Neuronal stem cell (in vitro differentiated cells): ENCODE data around the gene STRA8.

Source experiments
- DNase-seq: peaks from one replicate; pipeline ENCODE4 v3.0.0-alpha.2; 2013; ENCODE audit warnings: low spot score
- H2AFZ ChIP-seq: one replicate; pipeline ENCODE4 v1.6.1; 2013; ENCODE audit warnings: mild to moderate bottlenecking, low read length, inconsistent platforms
- H2AK5ac ChIP-seq: 2 replicates; pipeline ENCODE4 v1.6.1; 2013; ENCODE audit warnings: low read depth, mild to moderate bottlenecking, inconsistent platforms, low read length, moderate library complexity, mixed read lengths
- H2BK120ac ChIP-seq: 2 replicates; pipeline ENCODE4 v1.6.1; 2013; ENCODE audit warnings: low read depth, mild to moderate bottlenecking, inconsistent platforms, low read length, moderate library complexity, mixed read lengths
- H2BK12ac ChIP-seq: one replicate; pipeline ENCODE4 v1.6.1; 2013; ENCODE audit warnings: low read length, inconsistent platforms
- H2BK15ac ChIP-seq: 2 replicates; pipeline ENCODE4 v1.6.1; 2013; ENCODE audit warnings: mild to moderate bottlenecking, low read length, inconsistent platforms, mixed read lengths
- H2BK5ac ChIP-seq: one replicate; pipeline ENCODE4 v1.6.1; 2013; ENCODE audit warnings: inconsistent platforms, mild to moderate bottlenecking, low read length, moderate library complexity
- H3K14ac ChIP-seq: one replicate; pipeline ENCODE4 v1.6.1; 2013; ENCODE audit warnings: low read length, inconsistent platforms
- H3K18ac ChIP-seq: 2 replicates; pipeline ENCODE4 v1.6.1; 2013; ENCODE audit warnings: low read length, inconsistent platforms
- H3K23ac ChIP-seq: 2 replicates; pipeline ENCODE4 v1.6.1; 2013; ENCODE audit warnings: low read depth, mild to moderate bottlenecking, mixed read lengths, low read length, inconsistent platforms; ENCODE audit not compliant: poor library complexity
- H3K27ac ChIP-seq: replicated peaks from 3 replicates; pipeline ENCODE4 v1.5.1; 2013; ENCODE audit warnings: low read length, inconsistent platforms
- H3K27me3 ChIP-seq, 3 experiments: 2 replicates each; pipeline ENCODE4 v1.6.1; 2013; ENCODE audit warnings: low read length in 3 of 3, mild to moderate bottlenecking in 2 of 3, inconsistent platforms in 1 of 3, low read depth in 1 of 3, mixed read lengths in 1 of 3, moderate library complexity in 1 of 3; ENCODE audit not compliant: control insufficient read depth in 3 of 3, insufficient read depth in 3 of 3
- H3K36me3 ChIP-seq, 2 donors: replicated peaks in 1 of 2; 2 replicates each; pipeline ENCODE4 v1.6.1; 2013; ENCODE audit warnings: low read length in 2 of 2; ENCODE audit not compliant: control insufficient read depth in 2 of 2, insufficient read depth in 2 of 2
- H3K4ac ChIP-seq: 2 replicates; pipeline ENCODE4 v1.6.1; 2013; ENCODE audit warnings: inconsistent platforms, mild to moderate bottlenecking, low read length, moderate library complexity
- H3K4me1 ChIP-seq, 2 donors: 1 replicate in 1 of 2; 2 replicates in 1 of 2; pipeline ENCODE4 v1.6.1; 2013; ENCODE audit warnings: low read length in 2 of 2, low read depth in 1 of 2; ENCODE audit not compliant: control insufficient read depth in 2 of 2, insufficient read depth in 1 of 2
- H3K4me2 ChIP-seq: one replicate; pipeline ENCODE4 v1.6.1; 2013; ENCODE audit warnings: mild to moderate bottlenecking, low read length, inconsistent platforms; ENCODE audit not compliant: insufficient read depth, poor library complexity, severe bottlenecking
- H3K4me3 ChIP-seq, 2 donors: 2 replicates each; pipeline ENCODE4 v1.5.1; 2013; ENCODE audit warnings: low read length in 2 of 2, mild to moderate bottlenecking in 2 of 2, inconsistent platforms in 1 of 2, moderate library complexity in 1 of 2
- H3K79me1 ChIP-seq: one replicate; pipeline ENCODE4 v1.6.1; 2013; ENCODE audit warnings: low read depth, mild to moderate bottlenecking, inconsistent platforms, low read length, moderate library complexity
- H3K9ac ChIP-seq: one replicate; pipeline ENCODE4 v1.6.1; 2013; ENCODE audit warnings: mild to moderate bottlenecking, low read depth, low read length, inconsistent platforms; ENCODE audit not compliant: poor library complexity
- H3K9me3 ChIP-seq, 2 donors: replicated peaks in 1 of 2; 2 replicates each; pipeline versions ENCODE3 to v1.6.1; 2013; ENCODE audit warnings: low read length in 2 of 2, mild to moderate bottlenecking in 2 of 2, inconsistent platforms in 1 of 2, low read depth in 1 of 2, mixed read lengths in 1 of 2, moderate library complexity in 1 of 2; ENCODE audit not compliant: control insufficient read depth in 2 of 2, insufficient read depth in 1 of 2
- H4K8ac ChIP-seq: one replicate; pipeline ENCODE4 v1.6.1; 2013; ENCODE audit warnings: low read depth, mild to moderate bottlenecking, inconsistent platforms, low read length, moderate library complexity
- H4K91ac ChIP-seq: one replicate; pipeline ENCODE4 v1.6.1; 2013; ENCODE audit warnings: low read length, low read depth, mild to moderate bottlenecking, inconsistent platforms; ENCODE audit not compliant: poor library complexity
- WGBS, 2 donors: extraction: QIAGEN DNeasy Blood & Tissue Kit; methylation state at CpG; one replicate each; pipeline ENCODE4 v1.1.7; 2013; ENCODE audit warnings: missing lambda C conversion rate in 2 of 2, mixed read lengths in 1 of 2; ENCODE audit not compliant: insufficient read length in 2 of 2, insufficient replicate concordance in 1 of 2; ENCODE audit errors: extremely low coverage in 2 of 2; 5-methylcytosine and 5-hydroxymethylcytosine counted together

Gene STRA8

GRCh38 chr7:135253851-135254771 lies 20.5 kb downstream of the STRA8 start:
- H2BK120ac ChIP-seq: no peak overlapping the region
- no peak overlapping the region for H3K4me3 ChIP-seq
- DNase-seq: no peak
- H3K27me3 ChIP-seq: peaks cover 0 to 5% (median 0%) of the 10 kb centered on the region in 3 experiments
- H4K8ac ChIP-seq: no peak overlapping the region
- H3K4ac ChIP-seq: no peak overlapping the region
- no peak overlapping the region for H3K14ac ChIP-seq
- H2AFZ ChIP-seq: peak overlapping the region; percentile 67
- no peak overlapping the region for H2AK5ac ChIP-seq
- no peak overlapping the region for H3K4me2 ChIP-seq
- peaks cover 0 to 2% of the 10 kb centered on the region in 2 donors for H3K4me1 ChIP-seq
- no peak overlapping the region for H3K23ac ChIP-seq
- H3K9ac ChIP-seq: no peak overlapping the region
- WGBS, 2 donors: no CpG with 5 or more reads among the region's 9 CpGs
- H2BK12ac ChIP-seq: no peak overlapping the region
- no peaks in the 10 kb centered on the region for H3K36me3 ChIP-seq
- no peak overlapping the region for H3K18ac ChIP-seq
- H2BK5ac ChIP-seq: no peak overlapping the region
- no peak overlapping the region for H2BK15ac ChIP-seq
- H3K9me3 ChIP-seq: no peaks in the 10 kb centered on the region
- H3K79me1 ChIP-seq: no peaks in the 10 kb centered on the region
- H4K91ac ChIP-seq: no peak overlapping the region
- H3K27ac ChIP-seq: no peak overlapping the region

GRCh38 chr7:135257790-135258189 lies 24.2 kb downstream of the STRA8 start:
- Histone ChIP-seq H3K4me1 (peaks cover 0 to 4% of the 10 kb centered on the region in 2 donors), H3K9me3 (no peaks in the 10 kb centered on the region), H3K4ac (no peak overlapping the region), H4K91ac (no peak overlapping the region), H3K36me3 (no peaks in the 10 kb centered on the region), H3K27ac (no peak overlapping the region), H3K79me1 (no peaks in the 10 kb centered on the region), H3K4me3 (no peak overlapping the region), H3K27me3 (peaks cover 0 to 5% (median 0%) of the 10 kb centered on the region in 3 experiments), H2BK120ac (no peak overlapping the region), H2BK5ac (no peak overlapping the region), H2BK15ac (no peak overlapping the region), H3K4me2 (no peak overlapping the region), H2BK12ac (no peak overlapping the region), H2AK5ac (no peak overlapping the region), H3K18ac (no peak overlapping the region), H3K9ac (no peak overlapping the region), H2AFZ (no peak overlapping the region), H3K14ac (no peak overlapping the region), H4K8ac (no peak overlapping the region), H3K23ac (no peak overlapping the region)
- no peak for DNase-seq
- no CpG with 5 or more reads among the region's 4 CpGs for WGBS, 2 donors

GRCh38 chr7:135258585-135258984 lies 24.9 kb downstream of the STRA8 start:
- H3K9me3 ChIP-seq: peaks cover 0 to 1% of the 10 kb centered on the region in 2 donors

GRCh38 chr7:135259702-135260101 lies 26.1 kb downstream of the STRA8 start:
- Histone ChIP-seq H3K9me3 (peaks cover 0 to 1% of the 10 kb centered on the region in 2 donors), H3K79me1 (no peaks in the 10 kb centered on the region), H3K27me3 (peaks cover 0 to 5% (median 0%) of the 10 kb centered on the region in 3 experiments), H2AFZ (no peak overlapping the region), H4K91ac (no peak overlapping the region), H3K4me3 (no peak overlapping the region), H3K23ac (peak overlapping the region; percentile 8), H3K4ac (no peak overlapping the region), H3K14ac (no peak overlapping the region), H3K4me1 (peaks cover 0 to 4% of the 10 kb centered on the region in 2 donors), H3K27ac (no peak overlapping the region), H2BK5ac (no peak overlapping the region), H3K18ac (peak overlapping the region; percentile 62), H3K4me2 (no peak overlapping the region), H2BK12ac (no peak overlapping the region), H2AK5ac (no peak overlapping the region), H2BK15ac (peak overlapping the region; percentile 64), H3K36me3 (no peaks in the 10 kb centered on the region), H2BK120ac (no peak overlapping the region), H3K9ac (no peak overlapping the region), H4K8ac (no peak overlapping the region)
- no peak for DNase-seq
- no CpG with 5 or more reads among the region's 6 CpGs for WGBS, 2 donors

More at GRCh38 chr7:135258585-135258984, 24.9 kb downstream of the STRA8 start:
- no peak overlapping the region for H3K27ac ChIP-seq
- H3K79me1 ChIP-seq: no peaks in the 10 kb centered on the region
- H3K4me2 ChIP-seq: no peak overlapping the region
- peak overlapping the region; percentile 15 for H3K18ac ChIP-seq
- no CpG with 5 or more reads among the region's 3 CpGs for WGBS, 2 donors
- peak overlapping the region; percentile 11 for H2AK5ac ChIP-seq
- H4K91ac ChIP-seq: no peak overlapping the region
- H3K4me3 ChIP-seq: peak overlapping the region in 1 of 2 donors; percentile 9
- H2BK15ac ChIP-seq: no peak overlapping the region
- peaks cover 0 to 4% of the 10 kb centered on the region in 2 donors for H3K4me1 ChIP-seq
- no peak overlapping the region for H3K4ac ChIP-seq
- H2AFZ ChIP-seq: no peak overlapping the region
- H2BK12ac ChIP-seq: no peak overlapping the region
- H3K36me3 ChIP-seq: no peaks in the 10 kb centered on the region
- H3K23ac ChIP-seq: no peak overlapping the region
- no peak for DNase-seq
- H3K14ac ChIP-seq: no peak overlapping the region
- H3K27me3 ChIP-seq: peaks cover 0 to 5% (median 0%) of the 10 kb centered on the region in 3 experiments
- H3K9ac ChIP-seq: no peak overlapping the region
- H2BK120ac ChIP-seq: no peak overlapping the region
- no peak overlapping the region for H2BK5ac ChIP-seq
- H4K8ac ChIP-seq: no peak overlapping the region
